ENCODE data around the gene SPIN2B.

Gene SPIN2B

DNA sequence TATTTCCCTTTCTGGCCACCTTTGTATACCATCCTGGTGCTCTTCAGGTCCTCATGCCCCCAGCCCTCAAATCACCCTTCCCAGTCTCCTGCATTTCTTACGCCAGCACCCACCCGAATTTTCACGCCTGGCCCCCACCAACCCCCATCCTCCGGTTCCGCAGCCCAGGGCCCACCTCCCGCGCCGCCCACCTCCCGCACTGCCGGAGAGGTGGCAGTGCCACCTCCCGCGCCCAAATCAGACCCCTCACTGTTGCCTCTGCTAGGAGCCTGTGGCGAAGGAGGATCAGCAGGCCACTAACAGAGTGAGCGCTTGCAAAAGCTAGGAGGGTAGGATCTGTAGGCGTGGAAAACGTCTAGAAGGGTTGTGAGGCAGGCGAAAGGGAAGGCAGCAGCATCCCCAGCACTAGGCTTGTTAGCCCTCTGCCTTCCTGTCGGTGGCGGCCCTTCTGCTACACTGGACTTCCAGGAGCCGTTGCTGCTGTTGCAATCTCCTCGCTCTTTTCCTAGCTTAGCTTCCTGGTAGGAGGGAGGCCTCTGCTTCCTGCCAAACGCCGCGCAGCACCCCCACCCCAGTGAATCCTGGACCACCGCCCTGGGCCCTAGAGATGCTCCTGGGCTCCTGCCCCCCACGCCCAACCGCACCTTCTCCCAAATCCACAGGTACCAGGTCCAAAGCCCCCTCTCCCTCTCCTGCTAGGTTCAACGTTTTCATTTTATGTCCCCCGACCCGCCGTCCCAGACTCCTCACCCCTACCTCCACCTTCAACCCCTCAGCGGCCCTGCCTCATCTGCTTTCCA lies 51.0 kb downstream of the SPIN2B start:
- DNase-seq = no peak
